HFF-Myc (cell line): Measurements from ENCODE around the gene STX8.

Source experiments
- DNase-seq: peaks from one replicate; pipeline ENCODE4 v3.0.0-alpha.2; 2011; ENCODE audit warnings: low read depth; ENCODE audit errors: extremely low read depth
- H3K4me3 ChIP-seq: replicated peaks from 2 replicates; pipeline ENCODE4 v1.5.1; 2011; ENCODE audit warnings: low read depth, mild to moderate bottlenecking, control low read depth, low read length
- TF ChIP-seq, protein P1 (sequence below): IDR thresholded peaks from 2 replicates; pipeline ENCODE4 v1.5.1; 2012; ENCODE audit warnings: mild to moderate bottlenecking, low read depth, low read length, control low read depth; ENCODE audit errors: missing control alignments

Gene STX8

DNA sequence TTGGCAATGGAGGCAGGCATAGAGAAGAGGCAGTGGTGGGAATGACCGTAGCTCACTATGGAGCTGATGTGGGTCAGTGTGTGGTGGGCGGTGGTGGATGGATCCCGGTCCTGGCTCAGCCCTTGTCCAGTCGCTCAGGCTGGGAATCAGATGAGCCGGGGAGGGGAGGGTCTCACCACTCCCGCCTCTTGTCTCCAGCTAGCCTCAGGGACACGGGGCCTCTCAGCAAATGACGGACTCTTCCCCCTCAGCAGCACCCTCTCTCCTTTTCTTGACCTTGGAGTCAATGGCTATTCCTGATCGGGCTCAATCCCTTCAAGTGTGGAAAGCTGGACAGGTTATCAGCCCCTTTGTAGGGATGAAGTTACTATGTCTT, 345.8 kb downstream of the STX8 start:
- DNase-seq = no peak
- TF ChIP-seq, protein P1, sequence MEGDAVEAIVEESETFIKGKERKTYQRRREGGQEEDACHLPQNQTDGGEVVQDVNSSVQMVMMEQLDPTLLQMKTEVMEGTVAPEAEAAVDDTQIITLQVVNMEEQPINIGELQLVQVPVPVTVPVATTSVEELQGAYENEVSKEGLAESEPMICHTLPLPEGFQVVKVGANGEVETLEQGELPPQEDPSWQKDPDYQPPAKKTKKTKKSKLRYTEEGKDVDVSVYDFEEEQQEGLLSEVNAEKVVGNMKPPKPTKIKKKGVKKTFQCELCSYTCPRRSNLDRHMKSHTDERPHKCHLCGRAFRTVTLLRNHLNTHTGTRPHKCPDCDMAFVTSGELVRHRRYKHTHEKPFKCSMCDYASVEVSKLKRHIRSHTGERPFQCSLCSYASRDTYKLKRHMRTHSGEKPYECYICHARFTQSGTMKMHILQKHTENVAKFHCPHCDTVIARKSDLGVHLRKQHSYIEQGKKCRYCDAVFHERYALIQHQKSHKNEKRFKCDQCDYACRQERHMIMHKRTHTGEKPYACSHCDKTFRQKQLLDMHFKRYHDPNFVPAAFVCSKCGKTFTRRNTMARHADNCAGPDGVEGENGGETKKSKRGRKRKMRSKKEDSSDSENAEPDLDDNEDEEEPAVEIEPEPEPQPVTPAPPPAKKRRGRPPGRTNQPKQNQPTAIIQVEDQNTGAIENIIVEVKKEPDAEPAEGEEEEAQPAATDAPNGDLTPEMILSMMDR = no peak
- no peak overlapping the region for H3K4me3 ChIP-seq

DNA sequence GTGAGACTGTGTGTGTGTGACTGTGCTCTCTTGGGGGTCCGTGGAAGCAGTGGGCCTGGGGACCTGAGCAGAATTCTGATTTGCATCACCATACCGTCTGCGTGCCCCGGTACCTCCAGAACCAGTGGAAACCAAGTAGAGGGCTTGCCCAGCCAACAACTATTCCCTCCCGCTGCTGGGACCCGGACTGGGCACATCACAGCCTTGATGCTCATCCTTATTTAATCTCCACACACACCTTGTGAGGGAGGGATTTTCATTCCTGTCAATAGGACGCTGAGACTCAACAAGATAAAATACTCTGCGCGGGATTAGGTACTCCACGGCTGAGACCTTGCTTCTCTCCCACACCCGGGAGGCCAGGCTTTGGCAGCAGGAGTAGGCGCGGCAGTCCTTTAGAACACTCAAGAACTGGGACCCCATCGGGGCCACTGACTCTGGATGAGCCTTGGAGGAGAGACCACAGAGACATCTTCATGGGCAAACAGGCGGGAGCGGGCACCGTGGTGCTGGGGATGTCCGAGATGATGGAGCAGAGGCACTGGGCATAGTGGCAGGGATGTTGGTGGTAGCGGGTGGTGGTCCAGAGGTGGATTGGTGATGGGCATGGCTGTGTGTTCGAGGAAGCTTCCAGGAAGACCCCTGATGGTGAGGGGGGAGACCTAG, 346.3 kb downstream of the STX8 start:
- DNase-seq = no peak
- TF ChIP-seq, protein P1 = no peak
- H3K4me3 ChIP-seq = no peak overlapping the region

DNA sequence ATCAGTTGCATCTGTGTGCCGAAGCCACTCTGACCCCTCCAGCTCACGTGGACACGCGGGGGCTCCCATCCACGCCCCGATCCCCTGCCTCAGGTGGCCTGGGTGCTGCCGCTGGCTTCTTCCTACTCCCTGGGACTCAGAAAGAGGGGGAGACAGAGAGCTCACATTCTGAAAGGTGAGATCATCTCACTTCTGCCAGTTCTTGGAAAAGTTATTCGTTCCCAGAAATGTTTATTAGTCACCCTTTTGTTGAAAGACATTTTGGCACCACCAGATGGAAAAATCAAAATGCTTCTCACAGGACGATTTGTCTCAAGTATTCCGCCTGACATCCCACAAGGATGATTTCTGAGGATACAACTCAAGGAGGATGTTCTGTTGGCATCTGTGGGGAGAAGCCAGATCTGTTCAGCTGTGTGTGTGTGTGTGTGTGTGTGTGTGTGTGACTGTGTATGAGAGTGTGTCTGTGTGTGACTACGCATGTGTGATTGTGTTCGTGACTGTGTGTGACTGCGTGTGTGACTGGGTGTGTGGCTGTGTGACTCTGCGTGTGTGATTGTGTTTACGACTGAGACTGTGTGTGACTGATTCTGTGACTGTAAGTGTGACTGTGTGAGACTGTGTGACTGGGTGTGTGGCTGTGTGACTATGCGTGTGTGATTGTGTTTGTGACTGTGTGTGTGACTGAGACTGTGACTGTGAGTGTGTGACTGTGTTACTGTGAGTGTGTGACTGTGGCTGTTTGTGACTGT, 347.0 kb downstream of the STX8 start:
- H3K4me3 ChIP-seq = no peak overlapping the region
- TF ChIP-seq, protein P1 = no peak
- DNase-seq = no peak

DNA sequence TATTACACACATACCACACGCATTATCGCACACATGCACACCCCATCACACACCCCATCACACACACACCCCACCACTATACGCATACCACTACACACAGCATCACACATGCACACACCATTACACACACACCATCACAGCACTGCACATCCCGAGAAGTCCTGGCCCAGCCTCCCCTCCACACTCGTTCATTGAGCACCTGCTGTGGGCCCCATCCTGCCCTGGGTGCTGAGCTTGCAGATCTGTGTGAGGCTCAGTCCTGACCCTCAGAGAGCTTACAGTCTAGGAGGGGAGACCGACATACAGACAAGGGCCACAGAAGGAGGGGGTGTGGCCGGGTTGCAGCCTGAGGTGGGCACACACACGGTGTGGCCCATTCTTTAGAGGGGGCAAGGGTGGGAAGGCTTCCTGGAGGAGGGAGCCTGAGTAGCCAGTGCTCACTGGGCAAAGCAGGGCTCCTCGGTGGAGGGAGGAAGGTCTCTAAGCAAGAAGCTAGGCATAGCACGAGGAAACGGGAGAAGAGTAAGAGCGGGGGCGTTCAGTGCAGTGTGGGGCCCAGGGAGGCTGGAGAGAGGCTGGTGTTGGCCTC, 347.7 kb downstream of the STX8 start:
- no peak overlapping the region for H3K4me3 ChIP-seq
- TF ChIP-seq, protein P1 = no peak
- no peak for DNase-seq

DNA sequence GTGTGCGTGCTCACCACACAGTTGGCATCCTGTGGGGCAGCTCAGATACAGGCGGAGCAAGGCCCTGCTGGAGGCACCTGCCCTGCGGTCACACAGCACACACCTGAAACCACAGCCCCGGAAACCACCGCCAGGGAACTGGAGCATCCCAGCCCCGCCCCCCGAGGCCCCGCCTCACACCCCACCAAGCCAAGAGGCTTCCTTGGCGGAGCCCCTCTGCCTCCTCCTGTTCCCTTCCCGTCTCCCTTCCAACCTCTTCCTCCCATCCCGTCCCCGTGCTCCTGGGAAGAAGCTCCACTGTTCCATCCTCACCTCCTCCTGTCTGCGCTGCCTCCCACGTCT, 348.9 kb downstream of the STX8 start:
- TF ChIP-seq, protein P1 = no peak
- no peak for DNase-seq

DNA sequence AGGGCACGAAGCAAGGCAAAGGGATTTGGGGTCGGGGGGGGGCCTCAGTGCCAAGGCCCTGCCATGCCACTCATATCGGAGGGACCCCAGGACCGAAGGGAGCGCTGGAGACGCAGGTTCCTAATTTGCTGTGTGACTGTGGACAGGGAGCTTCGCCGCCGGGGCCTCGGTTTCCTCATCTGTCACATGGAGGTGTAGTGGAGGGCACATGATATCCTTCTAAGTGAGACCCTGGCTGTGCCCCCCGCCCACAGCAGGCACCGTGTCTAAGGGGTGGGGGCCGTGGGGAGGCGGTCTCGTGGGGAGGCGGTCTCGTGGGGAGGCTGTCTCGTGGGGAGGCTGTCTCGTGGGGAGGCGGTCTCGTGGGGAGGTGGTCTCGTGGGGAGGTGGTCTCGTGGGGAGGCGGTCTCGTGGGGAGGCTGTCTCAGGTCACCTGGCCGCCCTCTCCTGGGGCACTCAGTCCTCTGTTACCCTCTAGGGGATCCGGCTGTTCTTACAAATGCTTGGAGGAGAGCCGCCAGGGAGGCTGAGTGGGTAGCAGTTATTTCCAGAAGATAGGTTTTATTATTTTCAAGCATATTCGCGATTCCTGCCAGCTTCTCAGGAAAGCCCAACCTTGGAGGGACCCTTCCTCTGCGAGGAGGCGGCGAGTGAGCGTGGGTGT, 349.4 kb downstream of the STX8 start:
- no peak overlapping the region for H3K4me3 ChIP-seq
- TF ChIP-seq, protein P1 = no peak
- DNase-seq = no peak

More for the DNA sequence above, 348.9 kb downstream of the STX8 start:
- H3K4me3 ChIP-seq = no peak overlapping the region
